GM21360 (cell line): ENCODE results near the gene MXRA7.
A peak's percentile ranks its signal among the peaks of the same experiment; 100 is the strongest.

Source experiments
- ATAC-seq: cut with Tn5 transposase; IDR thresholded peaks from one replicate; pipeline ENCODE4 v1.9.1; 2021; ENCODE audit warnings: mild to moderate bottlenecking, moderate library complexity; ENCODE audit not compliant: unreplicated experiment

MXRA7 gene

GRCh38 chr17:76681222-76682137 is 29.3 kb downstream of the MXRA7 start:
- no peak for ATAC-seq

GRCh38 chr17:76679239-76679638 is 31.5 kb downstream of the MXRA7 start:
- ATAC-seq, result no peak

- ATAC-seq, result no peak
Measured at GRCh38 chr17:76678330-76678729, 32.4 kb downstream of the MXRA7 start.

DNA sequence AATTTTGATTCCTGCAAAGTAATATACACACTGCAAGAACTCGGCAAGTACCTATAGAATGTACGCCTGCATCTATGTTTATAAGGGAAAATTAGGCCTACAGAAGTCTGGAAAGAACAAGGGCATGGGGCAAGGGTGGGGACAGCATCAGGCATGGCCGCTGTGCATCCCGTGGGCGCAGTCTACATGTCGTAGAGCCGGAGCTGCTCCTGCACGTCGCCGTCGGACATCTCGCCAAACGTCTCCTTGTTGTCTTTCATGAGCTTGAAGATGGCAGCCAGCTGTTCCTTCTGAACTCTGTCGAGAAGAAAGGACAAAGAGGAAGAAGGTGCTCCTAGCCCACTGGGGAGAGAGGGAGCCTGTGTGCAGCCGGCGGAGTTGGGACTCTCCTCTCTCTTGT is 33.4 kb downstream of the MXRA7 start:
- no peak for ATAC-seq

GRCh38 chr17:76676629-76677028 is 34.1 kb downstream of the MXRA7 start:
- ATAC-seq, result no peak

DNA sequence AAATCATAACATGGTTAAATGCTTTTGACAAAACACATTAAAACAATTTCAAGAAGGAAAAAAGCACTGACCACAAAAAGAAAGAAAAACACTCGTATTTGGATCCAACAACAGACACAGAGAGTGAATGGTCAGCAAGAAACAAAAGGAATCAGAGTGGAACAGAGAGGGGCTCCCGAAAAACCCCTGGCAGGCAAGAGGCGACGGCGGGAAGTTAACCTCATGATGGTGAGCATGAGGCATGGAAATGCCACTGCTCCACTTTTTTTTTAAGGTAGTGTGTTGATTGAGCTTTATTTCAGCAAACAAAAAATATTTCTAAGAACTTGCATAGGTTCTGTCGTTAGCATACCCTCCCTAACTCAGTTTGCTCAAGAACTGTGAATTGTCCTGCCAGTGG is 35.1 kb downstream of the MXRA7 start:
- no peak for ATAC-seq

GRCh38 chr17:76674600-76674999 is 36.2 kb downstream of the MXRA7 start:
- no peak for ATAC-seq

DNA sequence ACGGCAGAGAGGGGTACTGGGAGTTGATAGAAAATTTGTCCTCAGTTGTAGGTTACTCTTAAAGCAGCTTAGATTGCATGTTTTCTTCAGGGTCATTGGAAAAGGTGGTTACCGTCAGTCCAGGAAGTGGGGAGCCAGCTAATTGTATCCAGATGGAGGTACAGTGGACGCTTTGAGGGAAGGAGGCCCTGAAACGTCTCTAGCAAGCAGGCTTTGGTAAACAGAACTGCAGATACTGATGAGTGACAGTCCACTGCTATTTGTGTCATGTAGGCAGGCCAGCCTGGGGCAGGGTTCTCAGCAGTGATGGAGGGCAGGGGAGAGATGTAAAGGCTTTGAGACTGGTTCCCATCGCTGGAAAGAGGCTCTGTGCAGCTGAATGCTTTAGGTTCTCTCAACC is 37.0 kb downstream of the MXRA7 start:
- ATAC-seq, result no peak

DNA sequence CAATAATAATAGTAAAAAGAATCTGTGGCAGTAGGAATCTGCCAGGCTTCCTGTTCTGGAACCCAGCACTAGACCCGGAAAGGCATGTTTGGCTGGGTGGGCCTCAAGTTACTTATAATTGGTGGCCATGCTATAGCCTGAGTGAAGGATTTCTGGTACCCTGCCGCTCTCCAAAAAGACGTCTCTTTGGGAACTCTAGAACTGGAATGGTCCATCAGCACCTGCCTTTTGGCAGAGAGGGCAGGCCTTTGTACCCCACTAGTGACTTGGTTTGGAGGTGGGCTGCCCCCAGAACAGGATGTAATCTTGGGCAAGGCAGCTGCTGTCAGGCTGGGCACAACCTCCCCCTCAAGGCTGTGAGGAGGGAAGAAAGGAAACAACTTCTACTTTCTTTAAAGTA is 37.9 kb downstream of the MXRA7 start:
- ATAC-seq, result no peak

GRCh38 chr17:76672270-76672851 is 38.4 kb downstream of the MXRA7 start:
- no peak for ATAC-seq

DNA sequence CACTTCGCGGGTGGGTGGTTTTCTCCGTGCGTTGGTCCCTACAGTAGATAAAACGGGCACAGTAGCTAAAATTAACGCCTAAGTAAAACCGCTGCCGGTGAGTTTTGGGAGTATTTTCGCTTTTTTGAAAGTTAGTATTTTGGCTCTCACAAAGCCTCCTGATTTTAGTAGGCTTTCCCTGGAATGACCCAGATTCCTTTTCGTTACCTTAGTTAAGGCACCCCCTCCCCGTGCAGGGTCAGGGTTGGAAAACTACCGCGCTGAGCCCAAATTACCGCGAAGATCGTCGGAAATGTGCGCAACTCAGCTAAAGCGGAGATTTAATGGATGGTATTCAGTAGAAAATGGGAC is 38.9 kb downstream of the MXRA7 start:
- ATAC-seq, result peak; percentile 13

DNA sequence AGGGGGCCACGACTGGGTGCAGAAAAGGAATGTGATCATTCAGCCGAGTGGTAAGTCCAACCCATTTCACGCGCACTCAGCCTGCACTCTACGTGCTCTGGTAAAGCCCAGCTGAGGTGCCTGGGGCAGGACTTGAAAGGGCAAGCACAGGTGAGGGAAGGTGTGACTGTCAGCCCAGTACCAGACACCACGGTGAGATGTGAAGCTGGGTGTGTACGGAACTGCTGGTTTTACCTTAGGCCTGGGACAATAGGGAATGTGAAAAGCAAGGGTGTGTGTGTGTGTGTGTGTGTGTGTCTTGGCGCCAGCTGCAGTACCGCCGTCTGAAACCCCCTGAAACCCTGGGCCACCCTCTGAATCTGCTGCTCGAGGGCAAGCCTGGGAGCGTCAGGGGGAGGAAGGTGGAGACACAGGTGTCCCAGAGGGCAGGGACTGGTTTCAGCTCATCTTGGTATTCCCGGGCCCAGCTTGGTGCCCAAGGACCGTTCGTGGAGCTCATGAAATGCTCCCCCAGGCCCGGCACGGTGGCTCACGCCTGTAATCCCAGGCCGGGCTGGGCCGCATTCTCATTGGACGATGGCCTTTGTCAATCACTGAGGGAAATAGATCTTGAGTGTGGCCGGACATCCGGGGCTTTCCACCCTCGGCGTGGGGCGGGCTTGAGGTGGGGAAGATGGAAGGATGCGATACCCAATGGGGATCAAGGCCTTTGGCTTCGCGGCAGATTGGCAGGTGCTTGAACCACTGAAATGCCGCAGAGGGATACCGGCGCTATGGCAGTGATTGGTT is 39.4 kb downstream of the MXRA7 start:
- ATAC-seq, result peak; percentile 96

DNA sequence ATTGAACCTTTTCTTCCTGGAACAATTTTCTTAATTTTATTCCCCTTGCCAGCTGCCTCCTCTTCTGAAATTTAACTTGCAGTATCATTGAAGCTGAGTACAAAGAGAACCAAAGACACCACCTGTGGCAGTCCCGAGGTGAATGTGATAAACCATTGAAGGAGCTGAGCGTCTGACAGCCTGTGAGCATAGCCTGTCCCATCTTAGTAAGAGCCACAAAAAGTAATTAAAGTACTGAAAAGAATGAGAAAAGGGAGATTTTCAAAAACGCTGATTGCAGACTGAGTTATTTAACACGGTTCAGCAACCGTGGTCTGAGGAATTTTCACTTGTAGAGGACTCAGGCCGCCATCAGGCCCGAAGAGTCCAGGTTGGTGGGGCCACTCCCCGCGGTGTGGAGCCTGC is 40.0 kb downstream of the MXRA7 start:
- no peak for ATAC-seq

- no peak for ATAC-seq
Measured at GRCh38 chr17:76670020-76670717, 40.6 kb downstream of the MXRA7 start.

DNA sequence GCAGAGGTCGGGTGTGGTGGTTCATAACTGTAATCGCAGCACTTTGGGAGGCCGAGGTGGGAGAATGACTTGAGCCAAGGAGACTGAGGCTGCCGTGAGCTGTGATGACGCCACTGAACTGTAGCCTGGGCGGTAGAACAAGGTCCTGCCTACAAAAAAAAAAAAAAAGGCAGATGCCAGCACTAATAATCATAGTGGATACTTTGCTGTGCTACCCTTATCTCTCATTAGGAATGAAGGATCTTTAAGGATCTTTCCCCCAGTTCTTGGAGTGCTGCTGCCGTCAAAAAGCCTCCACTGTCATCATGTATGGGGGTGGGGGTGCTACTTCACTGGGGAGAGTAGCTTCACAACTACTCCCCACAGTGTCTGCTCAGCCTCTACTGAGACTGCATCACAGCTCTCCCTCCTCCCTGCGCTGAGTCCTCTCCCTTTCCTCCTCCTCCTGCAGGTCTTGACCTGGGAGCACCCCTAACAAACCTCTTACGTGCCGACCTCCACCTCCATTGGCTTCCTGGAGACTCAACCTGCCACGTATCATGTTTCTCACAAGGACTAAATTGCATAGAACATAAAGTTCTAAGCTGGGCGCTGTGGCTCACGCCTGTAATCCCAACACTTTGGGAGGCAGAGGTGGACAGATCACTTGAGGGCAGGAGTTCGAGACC is 42.8 kb downstream of the MXRA7 start:
- ATAC-seq, result no peak

GRCh38 chr17:76667491-76667755 is 43.3 kb downstream of the MXRA7 start:
- ATAC-seq, result no peak

DNA sequence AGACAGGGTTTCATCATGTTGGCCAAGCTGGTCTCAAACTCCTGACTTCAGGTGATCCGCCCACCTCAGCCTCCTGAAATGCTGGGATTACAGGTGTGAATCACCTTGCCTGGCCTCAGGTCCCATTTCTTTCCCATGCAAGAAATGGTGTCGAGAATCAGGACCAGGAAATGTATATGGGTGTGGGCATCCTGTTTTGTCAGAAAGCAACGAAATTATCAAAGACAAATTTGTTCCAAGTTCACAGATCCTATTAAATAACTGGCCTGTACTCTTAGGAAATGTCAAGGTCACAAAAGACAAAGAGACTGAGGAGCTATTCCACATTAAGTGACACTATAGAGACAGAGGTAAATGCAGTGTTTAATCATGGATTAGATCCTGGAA is 50.1 kb downstream of the MXRA7 start:
- no peak for ATAC-seq

DNA sequence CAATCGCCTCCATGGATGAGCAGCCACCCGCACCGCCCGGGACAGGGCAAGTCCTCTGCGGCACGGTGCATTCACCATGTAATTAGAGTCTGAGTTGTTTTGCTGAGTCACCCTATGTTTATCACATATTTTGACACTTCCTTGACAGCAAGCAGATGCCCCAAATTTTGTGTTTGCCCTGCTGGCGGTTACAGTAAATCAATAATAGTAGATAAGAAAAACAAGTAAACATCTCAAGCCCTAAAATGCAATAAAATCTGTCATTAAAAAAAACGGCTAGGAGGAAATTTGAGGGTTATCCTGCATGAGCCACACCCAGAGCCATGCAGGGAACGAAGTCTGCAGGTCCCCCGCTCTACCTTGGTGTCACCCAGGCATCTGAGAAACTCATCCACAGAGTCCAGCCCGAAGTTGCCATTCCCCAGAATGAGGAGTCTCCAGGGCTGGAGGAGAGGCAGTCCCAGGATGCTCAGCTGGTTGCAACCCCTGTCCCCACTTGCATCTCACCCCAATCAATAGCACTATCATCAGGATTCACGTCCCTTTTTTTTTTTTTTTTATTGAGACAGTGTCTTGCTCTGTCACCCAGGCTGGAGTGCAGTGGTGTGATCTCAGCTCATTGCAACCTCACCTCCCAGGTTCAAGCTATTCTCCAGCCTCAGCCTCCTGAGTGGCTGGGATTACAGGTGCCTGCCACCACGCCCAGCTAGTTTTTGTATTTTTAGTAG is 50.7 kb downstream of the MXRA7 start:
- no peak for ATAC-seq

GRCh38 chr17:76658242-76658662 is 52.5 kb downstream of the MXRA7 start:
- ATAC-seq, result no peak

GRCh38 chr17:76657505-76658241 is 53.1 kb downstream of the MXRA7 start:
- ATAC-seq, result no peak
